ENCODE measurements around the gene IQCK.

DNA sequence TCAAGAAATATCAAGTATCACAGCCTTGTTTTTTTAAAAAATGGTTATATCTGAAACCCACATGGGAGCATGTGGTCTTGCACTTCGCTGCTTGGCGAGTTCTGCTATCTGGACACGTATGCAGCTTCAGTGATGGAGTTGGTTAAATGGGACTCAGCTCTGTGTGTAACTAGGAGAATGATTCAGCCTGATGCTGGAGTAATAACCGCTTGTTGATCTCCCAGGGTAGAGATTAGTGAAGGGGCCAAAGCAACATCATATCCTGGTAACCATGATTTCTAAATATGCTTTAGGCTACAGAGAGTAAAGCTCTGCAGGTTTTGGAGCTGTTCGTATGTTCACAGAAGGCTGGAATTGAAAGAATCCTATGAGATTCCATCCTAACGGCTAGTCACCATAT lies 63.2 kb downstream of the IQCK start:
- TF ChIP-seq, protein P1, sequence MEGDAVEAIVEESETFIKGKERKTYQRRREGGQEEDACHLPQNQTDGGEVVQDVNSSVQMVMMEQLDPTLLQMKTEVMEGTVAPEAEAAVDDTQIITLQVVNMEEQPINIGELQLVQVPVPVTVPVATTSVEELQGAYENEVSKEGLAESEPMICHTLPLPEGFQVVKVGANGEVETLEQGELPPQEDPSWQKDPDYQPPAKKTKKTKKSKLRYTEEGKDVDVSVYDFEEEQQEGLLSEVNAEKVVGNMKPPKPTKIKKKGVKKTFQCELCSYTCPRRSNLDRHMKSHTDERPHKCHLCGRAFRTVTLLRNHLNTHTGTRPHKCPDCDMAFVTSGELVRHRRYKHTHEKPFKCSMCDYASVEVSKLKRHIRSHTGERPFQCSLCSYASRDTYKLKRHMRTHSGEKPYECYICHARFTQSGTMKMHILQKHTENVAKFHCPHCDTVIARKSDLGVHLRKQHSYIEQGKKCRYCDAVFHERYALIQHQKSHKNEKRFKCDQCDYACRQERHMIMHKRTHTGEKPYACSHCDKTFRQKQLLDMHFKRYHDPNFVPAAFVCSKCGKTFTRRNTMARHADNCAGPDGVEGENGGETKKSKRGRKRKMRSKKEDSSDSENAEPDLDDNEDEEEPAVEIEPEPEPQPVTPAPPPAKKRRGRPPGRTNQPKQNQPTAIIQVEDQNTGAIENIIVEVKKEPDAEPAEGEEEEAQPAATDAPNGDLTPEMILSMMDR (IDR thresholded peaks at IDR 0.05): no peak
- no peak for TF ChIP-seq POLR2A (IDR thresholded peaks at IDR 0.05)

All from testis (tissue), 2 donors.